Endothelial cell of umbilical vein (primary cell): ENCODE results near the gene CDC42. TPM values are rescaled to one million over a fixed set of nuclear protein-coding genes. Genes with fewer than 3 reads are reported as not detected.
A peak's percentile ranks its signal among the peaks of the same experiment; 100 is the strongest.

Experiments used
- BruUV-seq: library from RNA; stranded (reverse); fragments of 400-500 nt; replicated peaks from 2 replicates; lab custom pipeline; 2021; lab: Mats Ljungman, UMichigan
- CTCF ChIA-PET: fragments of 300-600, 350-600 bp; sonication (Branson Sonifier 250); formaldehyde crosslinking; loops from one replicate; lab custom pipeline; 2021; ENCODE audit warnings: antibody characterized with exemption, inconsistent platforms; lab: Charles Lee
- POLR2A ChIA-PET: fragments of 300-600, 350-600 bp; sonication (Branson Sonifier 250); formaldehyde crosslinking; loops from one replicate; lab custom pipeline; 2021; ENCODE audit warnings: antibody characterized with exemption, inconsistent platforms; lab: Charles Lee
- DNase-seq: peaks from one replicate; pipeline ENCODE4 v3.0.0-alpha.2; 2011; ENCODE audit warnings: low read depth, low spot score
- FAIRE-seq: peaks from 2 replicates; lab custom pipeline; 2011; peaks lifted over from hg19 to GRCh38; lab: Jason Lieb, UNC
- H2AFZ ChIP-seq: 2 replicates; pipeline ENCODE4 v1.6.0; 2012; ENCODE audit warnings: low read depth, low read length, control low read depth, inconsistent platforms
- H3K27ac ChIP-seq: 2 replicates; pipeline ENCODE4 v1.5.1; 2011; ENCODE audit warnings: low read depth, mild to moderate bottlenecking, control low read depth, low read length, moderate library complexity; ENCODE audit not compliant: insufficient read depth
- H3K27me3 ChIP-seq, 2 experiments: 2 replicates each; pipeline versions ENCODE4 v1.6.0 to v1.6.1; 2011; ENCODE audit warnings: low read length in 2 of 2, mixed read lengths in 1 of 2; ENCODE audit not compliant: control insufficient read depth in 2 of 2, insufficient read depth in 2 of 2
- H3K36me3 ChIP-seq, 2 experiments: 2 replicates in 1 of 2; 3 replicates in 1 of 2; pipeline ENCODE4 v1.5.1; 2011; ENCODE audit warnings: low read length in 2 of 2, mild to moderate bottlenecking in 1 of 2, moderate library complexity in 1 of 2; ENCODE audit not compliant: control insufficient read depth in 2 of 2, insufficient read depth in 2 of 2; ENCODE audit errors: extremely low read depth in 1 of 2
- H3K4me1 ChIP-seq: 3 replicates; pipeline ENCODE4 v1.5.1; 2011; ENCODE audit warnings: mild to moderate bottlenecking, low read length; ENCODE audit not compliant: control insufficient read depth, insufficient read depth; ENCODE audit errors: extremely low read depth
- H3K4me2 ChIP-seq: 2 replicates; pipeline ENCODE4 v1.6.1; 2011; ENCODE audit warnings: low read length, control low read depth, mixed read lengths; ENCODE audit not compliant: insufficient read depth
- H3K4me3 ChIP-seq, 3 experiments: fragments of 200-600 bp in 1 of 3; sonication (generic), shearing (Covaris generic) in 1 of 3; replicated peaks in 1 of 3; 2 replicates each; pipeline ENCODE4 v1.5.1; 2011 to 2016; ENCODE audit warnings: control low read depth in 3 of 3, low read length in 3 of 3, mild to moderate bottlenecking in 2 of 3, inconsistent platforms in 1 of 3, low read depth in 1 of 3, moderate library complexity in 1 of 3; ENCODE audit not compliant: insufficient read depth in 1 of 3
- H3K79me2 ChIP-seq: 2 replicates; pipeline ENCODE4 v1.6.0; 2012; ENCODE audit warnings: low read length, inconsistent platforms; ENCODE audit not compliant: control insufficient read depth, insufficient read depth
- H3K9ac ChIP-seq: replicated peaks from 2 replicates; pipeline ENCODE3; 2011; ENCODE audit warnings: low read length, control low read depth; ENCODE audit not compliant: insufficient read depth; ENCODE audit errors: extremely low read depth
- H3K9me1 ChIP-seq: replicated peaks from 3 replicates; pipeline ENCODE4 v1.6.0; 2011; ENCODE audit warnings: mild to moderate bottlenecking, low read length; ENCODE audit not compliant: control insufficient read depth, insufficient read depth; ENCODE audit errors: extremely low read depth
- H3K9me3 ChIP-seq: replicated peaks from 2 replicates; pipeline ENCODE4 v1.5.1; 2012; ENCODE audit warnings: low read length, inconsistent platforms; ENCODE audit not compliant: control insufficient read depth, insufficient read depth
- H4K20me1 ChIP-seq: replicated peaks from 2 replicates; pipeline ENCODE3; 2011; ENCODE audit warnings: mild to moderate bottlenecking, low read length; ENCODE audit not compliant: control insufficient read depth, insufficient read depth; ENCODE audit errors: extremely low read depth
- FOS ChIP-seq: IDR thresholded peaks from 2 replicates; pipeline ENCODE4 v1.6.1; 2011; ENCODE audit warnings: mild to moderate bottlenecking, low read length, moderate library complexity, borderline replicate concordance; ENCODE audit not compliant: insufficient read depth
- GATA2 ChIP-seq: IDR thresholded peaks from 2 replicates; pipeline ENCODE4 v1.7.0; 2011; ENCODE audit warnings: low read depth, mild to moderate bottlenecking, moderate library complexity, mixed read lengths, low read length; ENCODE audit not compliant: insufficient read length, insufficient read depth
- JUN ChIP-seq: IDR thresholded peaks from 2 replicates; pipeline ENCODE4 v1.6.1; 2011; ENCODE audit warnings: borderline replicate concordance, low read depth; ENCODE audit not compliant: insufficient read length, insufficient read depth
- MAX ChIP-seq: IDR thresholded peaks from 2 replicates; pipeline ENCODE4 v1.6.1; 2011; ENCODE audit not compliant: insufficient read depth, insufficient read length
- MYC ChIP-seq: IDR thresholded peaks from one replicate; pipeline ENCODE4 v1.6.1; 2011; ENCODE audit warnings: mild to moderate bottlenecking, low read depth, low read length
- POLR2A ChIP-seq: IDR thresholded peaks from 2 replicates; pipeline ENCODE4 v1.6.1; 2012; ENCODE audit warnings: low read depth, mild to moderate bottlenecking, control low read depth, low read length
- POLR2AphosphoS5 ChIP-seq: IDR thresholded peaks from 2 replicates; pipeline ENCODE4 v1.6.1; 2012; ENCODE audit warnings: low read depth, mild to moderate bottlenecking, control low read depth, low read length, moderate library complexity; ENCODE audit not compliant: insufficient read depth
- dilution Hi-C: fragments of 300-500 bp; cut with MboI; formaldehyde crosslinking; loops from one replicate; pipeline ENCODE4 v1.15.0; 2019; ENCODE audit warnings: low sequenced_read_pairs; ENCODE audit not compliant: extremely low pct_ligation_motif_present
- intact Hi-C: fragments of 100-400 bp; cut with micrococcal nuclease; formaldehyde crosslinking; loops from one replicate; pipeline ENCODE4 v1.10.0; 2022
- polyA plus RNA-seq, 4 experiments: library from polyadenylated mRNA; depleted of rRNA in 3 of 4; stranded (reverse) in 3 of 4; unstranded in 1 of 4; fragments of >200 nt; gene quantifications; 2 replicates each; pipeline versions ENCODE4 v1.2.1 to v1.2.3, GENCODE V29; 2011 to 2012; ENCODE audit warnings: missing spikeins in 1 of 4
- total RNA-seq: library from RNA; stranded (reverse); gene quantifications from 2 replicates; pipeline ENCODE4 v1.2.3, GENCODE V29; 2021

CDC42 gene
- total and polyA plus RNA-seq, 2 donors (not counting 3 experiments of a cell fraction or from before 2014, with no cell fraction given): 199 to 381 TPM

GRCh38 chr1:22025368-22026155 is 26.9 kb upstream of the CDC42 start:
- Histone ChIP-seq H3K4me3 (peak overlapping the region; percentile 50 to 99 (median 77)), H3K36me3 (no peaks in the 10 kb centered on the region), H3K4me2 (peak overlapping the region; percentile 68), H3K79me2 (no peaks in the 10 kb centered on the region), H3K4me1 (peaks cover 12% of the 10 kb centered on the region), H4K20me1 (no peaks in the 10 kb centered on the region), H3K9me1 (no peaks in the 10 kb centered on the region), H3K27me3 (no peaks in the 10 kb centered on the region), H3K9me3 (no peaks in the 10 kb centered on the region), H3K9ac (peak overlapping the region; percentile 95), H2AFZ (peak overlapping the region; percentile 84), H3K27ac (peak overlapping the region; percentile 90)
- TF ChIP-seq GATA2: peak; percentile 76
- peak; percentile 82 for TF ChIP-seq POLR2AphosphoS5
- TF ChIP-seq POLR2A: peak; percentile 86
- peak; percentile 18 for TF ChIP-seq JUN
- peak; percentile 71 for TF ChIP-seq FOS
- no peak for TF ChIP-seq MYC
- no peak for TF ChIP-seq MAX
- dilution Hi-C loops: no loop called here
- intact Hi-C loops: loop anchor here (1.0 to 10.0 kb wide), 6 partner anchors 27 to 391 kb away; partner anchors contain the start of genes CDC42 and USP48
- CTCF ChIA-PET: interaction anchor here (0.6 to 3.9 kb wide), 6 partner anchors 14 to 86 kb away, joined by 3 to 26 read pairs (median 4); partner anchors contain the start of gene CDC42
- POLR2A ChIA-PET: interaction anchor here (0.6 to 1.4 kb wide), 7 partner anchors 21 to 403 kb away, joined by 3 to 7 read pairs (median 3); partner anchors contain the start of gene CDC42
- peak; percentile 88 for DNase-seq
- FAIRE-seq: peak; percentile 94
- TSS peak; percentile 89 for BruUV-seq
